Stimulated activated CD8-positive, alpha-beta memory T cell treated with anti-CD3 and anti-CD28 coated beads, Interleukin-4, amount 100 ng/mL, for 4 hours (primary cell): ENCODE results near the gene MBNL2.

Experiments
- DNase-seq, 2 donors: peaks; one replicate each; pipeline ENCODE4 v3.0.0-alpha.2; 2020; ENCODE audit warnings: low read depth in 2 of 2, low spot score in 1 of 2

The MBNL2 gene

DNA sequence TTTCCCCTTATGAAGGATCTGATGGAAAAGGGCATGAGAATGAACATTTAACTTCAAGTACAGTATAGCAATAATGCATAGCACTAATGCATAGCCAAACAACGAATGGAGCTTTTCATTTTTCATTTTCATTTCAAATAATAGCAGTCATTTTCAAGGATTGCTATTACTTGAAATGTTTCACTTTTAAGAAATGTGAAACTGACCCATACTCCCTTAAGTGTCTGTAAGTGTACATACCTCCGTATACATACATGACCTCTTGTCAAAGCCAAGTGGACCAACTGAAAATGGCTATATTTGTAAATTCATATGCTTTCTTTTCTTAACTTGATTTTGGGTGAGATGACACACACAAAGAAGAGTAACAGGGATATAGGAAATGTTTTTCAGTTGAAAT is 215.6 kb downstream of the MBNL2 start:
- no peak for DNase-seq

DNA sequence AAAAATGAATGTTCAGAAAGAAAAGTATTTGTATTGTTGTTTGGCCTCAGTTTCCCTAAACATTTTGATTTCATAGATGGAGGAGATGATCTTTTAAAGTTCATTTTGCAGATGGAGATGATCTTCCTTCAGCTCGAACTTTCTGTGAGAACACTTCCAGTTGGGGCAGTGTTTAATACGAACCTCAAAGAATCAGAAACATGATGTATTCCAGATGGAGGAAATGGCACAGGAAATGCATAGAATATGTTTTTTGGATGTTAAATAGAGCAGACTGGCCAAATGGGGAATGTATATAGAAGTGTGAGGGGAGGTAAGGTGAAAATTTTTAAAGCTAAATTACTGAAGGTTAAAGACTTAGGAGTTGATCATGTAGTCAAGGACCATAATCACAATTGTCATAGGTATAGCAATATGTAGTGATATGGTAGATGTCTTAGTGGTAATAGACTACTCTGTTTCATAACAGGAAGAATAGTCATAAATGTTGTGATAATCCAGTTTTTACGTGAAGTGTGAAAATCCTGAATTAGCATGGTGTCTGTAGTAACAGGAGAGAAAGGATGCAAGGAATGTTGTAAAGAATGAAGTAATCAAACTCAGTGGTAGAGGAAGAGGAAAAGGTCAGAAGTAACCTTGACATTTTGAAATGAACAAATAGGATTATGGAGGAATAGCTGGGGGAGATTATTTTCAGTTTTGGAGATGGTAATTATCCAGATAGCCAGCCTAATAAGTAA is 216.9 kb downstream of the MBNL2 start:
- DNase-seq, result no peak

DNA sequence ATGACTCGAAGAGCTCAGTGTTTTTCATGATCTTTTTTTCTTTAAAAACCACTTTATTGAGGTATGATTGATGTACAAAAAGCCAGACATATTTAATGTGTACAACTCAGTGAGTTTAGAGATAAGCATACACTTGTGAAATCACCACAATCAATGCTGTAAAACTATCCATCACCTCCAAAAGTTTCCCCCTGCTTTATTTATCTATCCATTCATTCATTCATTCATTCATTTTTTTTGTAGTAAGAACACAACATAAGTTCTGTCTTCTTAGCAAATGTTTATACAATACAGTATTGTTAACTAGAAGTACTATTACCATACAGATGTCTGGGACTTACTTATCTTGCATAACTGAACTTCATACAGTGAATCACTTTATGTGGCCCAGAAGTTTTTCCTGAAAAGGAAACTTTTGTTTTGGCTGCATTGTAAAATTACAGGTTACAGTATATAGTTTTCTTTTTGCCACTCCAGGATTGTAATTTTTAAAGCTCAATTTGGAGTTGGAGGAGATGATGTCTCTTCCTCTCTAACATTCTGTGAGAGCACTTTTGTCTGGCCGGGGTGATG is 218.6 kb downstream of the MBNL2 start:
- DNase-seq, result no peak

DNA sequence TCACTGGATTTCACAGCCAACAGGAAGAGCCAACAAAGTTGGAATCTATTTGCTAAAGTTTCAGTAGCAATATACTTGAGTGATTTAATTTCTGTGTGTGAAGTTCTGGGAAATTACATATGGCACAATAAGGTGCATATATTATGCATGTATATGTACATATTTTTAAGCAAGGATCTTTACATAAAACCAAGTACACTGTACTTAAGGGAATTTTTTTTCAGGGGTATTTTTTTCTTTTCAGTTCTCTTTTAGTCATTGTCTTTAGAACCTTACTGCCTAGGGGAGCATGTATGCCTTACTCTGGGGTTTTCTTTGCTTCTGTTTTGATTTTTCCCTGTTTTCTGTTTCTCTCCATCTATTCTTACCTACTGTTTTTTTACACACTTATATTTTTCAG is 219.2 kb downstream of the MBNL2 start:
- DNase-seq, result no peak
